GM10248 (cell line): ENCODE data around the gene CCP110.

Experiments
- CTCF ChIA-PET: fragments of 300-600 bp; sonication (Branson Sonifier 250); formaldehyde crosslinking; extraction: SDS; loops from one replicate; lab custom pipeline; 2021; ENCODE audit warnings: antibody characterized with exemption; lab: Yijun Ruan, JAX
- POLR2A ChIA-PET: fragments of 350-650 bp; sonication (Branson Sonifier 250); formaldehyde crosslinking; extraction: SDS; loops from one replicate; lab custom pipeline; 2020; ENCODE audit warnings: antibody characterized with exemption; lab: Yijun Ruan, JAX
- DNase-seq: peaks from one replicate; pipeline ENCODE4 v3.0.0; 2012; ENCODE audit errors: extremely low spot score
- TF ChIP-seq, protein P1 (sequence below): IDR thresholded peaks from 2 replicates; pipeline ENCODE4 v1.5.1; 2012; ENCODE audit warnings: mild to moderate bottlenecking, low read depth; ENCODE audit errors: extremely low read depth, missing control alignments, control extremely low read depth

CCP110 gene, protein sequence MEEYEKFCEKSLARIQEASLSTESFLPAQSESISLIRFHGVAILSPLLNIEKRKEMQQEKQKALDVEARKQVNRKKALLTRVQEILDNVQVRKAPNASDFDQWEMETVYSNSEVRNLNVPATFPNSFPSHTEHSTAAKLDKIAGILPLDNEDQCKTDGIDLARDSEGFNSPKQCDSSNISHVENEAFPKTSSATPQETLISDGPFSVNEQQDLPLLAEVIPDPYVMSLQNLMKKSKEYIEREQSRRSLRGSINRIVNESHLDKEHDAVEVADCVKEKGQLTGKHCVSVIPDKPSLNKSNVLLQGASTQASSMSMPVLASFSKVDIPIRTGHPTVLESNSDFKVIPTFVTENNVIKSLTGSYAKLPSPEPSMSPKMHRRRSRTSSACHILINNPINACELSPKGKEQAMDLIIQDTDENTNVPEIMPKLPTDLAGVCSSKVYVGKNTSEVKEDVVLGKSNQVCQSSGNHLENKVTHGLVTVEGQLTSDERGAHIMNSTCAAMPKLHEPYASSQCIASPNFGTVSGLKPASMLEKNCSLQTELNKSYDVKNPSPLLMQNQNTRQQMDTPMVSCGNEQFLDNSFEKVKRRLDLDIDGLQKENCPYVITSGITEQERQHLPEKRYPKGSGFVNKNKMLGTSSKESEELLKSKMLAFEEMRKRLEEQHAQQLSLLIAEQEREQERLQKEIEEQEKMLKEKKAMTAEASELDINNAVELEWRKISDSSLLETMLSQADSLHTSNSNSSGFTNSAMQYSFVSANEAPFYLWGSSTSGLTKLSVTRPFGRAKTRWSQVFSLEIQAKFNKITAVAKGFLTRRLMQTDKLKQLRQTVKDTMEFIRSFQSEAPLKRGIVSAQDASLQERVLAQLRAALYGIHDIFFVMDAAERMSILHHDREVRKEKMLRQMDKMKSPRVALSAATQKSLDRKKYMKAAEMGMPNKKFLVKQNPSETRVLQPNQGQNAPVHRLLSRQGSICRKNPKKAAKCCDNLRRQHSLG

DNA sequence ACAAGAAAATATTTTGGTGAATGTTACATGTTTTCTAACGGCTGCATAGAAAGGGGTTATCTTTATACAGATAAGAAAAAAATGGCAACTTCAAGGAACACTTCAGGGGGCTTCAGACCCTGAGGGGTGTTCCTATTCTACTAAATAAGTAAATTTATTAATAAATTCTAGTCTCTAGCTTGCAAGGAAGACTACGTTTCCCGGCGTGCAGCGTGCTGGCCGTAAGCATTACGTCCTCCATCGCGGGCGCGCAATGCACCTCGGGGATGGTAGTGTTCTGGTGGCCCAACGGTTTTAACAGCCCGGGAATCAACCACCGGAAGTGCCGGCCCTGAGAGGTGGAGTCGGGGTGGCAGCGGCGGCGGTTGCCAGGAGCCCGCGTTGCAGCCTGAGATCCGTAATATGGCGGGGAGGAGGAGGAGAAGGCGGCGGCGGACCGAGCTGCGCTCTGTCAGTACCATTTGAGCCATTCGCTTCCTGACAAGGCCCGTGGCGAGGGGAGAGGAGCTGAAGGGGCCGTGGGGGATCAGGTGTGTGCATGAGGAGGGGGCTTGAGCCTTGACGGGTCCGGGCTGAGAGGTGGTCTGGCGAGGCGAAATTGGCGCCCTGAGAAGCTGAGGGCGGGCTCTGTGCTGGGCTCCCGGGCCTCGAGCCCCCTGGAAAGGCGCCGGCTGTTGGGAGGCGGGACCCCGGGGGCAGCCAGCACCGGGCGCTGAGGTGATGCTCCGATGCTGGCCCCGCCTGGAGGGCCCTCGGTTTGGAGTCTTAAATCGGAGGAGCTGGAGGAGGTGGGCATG lies at the start of gene CCP110:
CCP110 (plus strand) TSS at position 384 of the 797 bp plus-strand sequence. CDS start 3,940 bp downstream, outside the sequence.
- CTCF ChIA-PET, result interaction anchor here (1.0 to 2.6 kb wide), 5 partner anchors 14 to 438 kb away, joined by 3 to 12 read pairs (median 3); partner anchors contain the start of gene VPS35L

DNA sequence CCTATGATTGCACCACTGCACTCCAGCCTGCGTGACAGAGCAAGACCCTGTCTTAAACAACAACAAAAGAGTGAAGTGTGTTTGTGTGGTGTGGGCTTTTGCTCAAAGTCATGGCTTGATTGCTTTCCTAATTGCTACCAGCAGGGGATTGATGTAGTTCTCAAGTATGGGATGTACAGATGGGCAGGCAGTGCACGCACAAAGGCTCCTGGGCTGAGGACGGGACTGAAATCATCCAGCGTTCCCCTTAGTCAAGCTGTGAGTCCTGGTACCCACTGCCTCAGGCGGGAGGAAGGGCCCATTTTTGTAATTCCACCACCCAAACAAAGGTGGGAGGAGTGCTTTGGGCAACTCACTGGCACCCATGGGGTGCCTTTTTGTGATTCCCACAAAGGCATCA lies 49.1 kb upstream of the CCP110 start:
- POLR2A ChIA-PET, result no interaction called here
- CTCF ChIA-PET, result no interaction called here
- DNase-seq, result no peak

More for the DNA sequence above, at the start of gene CCP110:
- TF ChIP-seq, protein P1, sequence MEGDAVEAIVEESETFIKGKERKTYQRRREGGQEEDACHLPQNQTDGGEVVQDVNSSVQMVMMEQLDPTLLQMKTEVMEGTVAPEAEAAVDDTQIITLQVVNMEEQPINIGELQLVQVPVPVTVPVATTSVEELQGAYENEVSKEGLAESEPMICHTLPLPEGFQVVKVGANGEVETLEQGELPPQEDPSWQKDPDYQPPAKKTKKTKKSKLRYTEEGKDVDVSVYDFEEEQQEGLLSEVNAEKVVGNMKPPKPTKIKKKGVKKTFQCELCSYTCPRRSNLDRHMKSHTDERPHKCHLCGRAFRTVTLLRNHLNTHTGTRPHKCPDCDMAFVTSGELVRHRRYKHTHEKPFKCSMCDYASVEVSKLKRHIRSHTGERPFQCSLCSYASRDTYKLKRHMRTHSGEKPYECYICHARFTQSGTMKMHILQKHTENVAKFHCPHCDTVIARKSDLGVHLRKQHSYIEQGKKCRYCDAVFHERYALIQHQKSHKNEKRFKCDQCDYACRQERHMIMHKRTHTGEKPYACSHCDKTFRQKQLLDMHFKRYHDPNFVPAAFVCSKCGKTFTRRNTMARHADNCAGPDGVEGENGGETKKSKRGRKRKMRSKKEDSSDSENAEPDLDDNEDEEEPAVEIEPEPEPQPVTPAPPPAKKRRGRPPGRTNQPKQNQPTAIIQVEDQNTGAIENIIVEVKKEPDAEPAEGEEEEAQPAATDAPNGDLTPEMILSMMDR, result no peak
- POLR2A ChIA-PET, result no interaction called here
- peak; percentile 93 for DNase-seq

DNA sequence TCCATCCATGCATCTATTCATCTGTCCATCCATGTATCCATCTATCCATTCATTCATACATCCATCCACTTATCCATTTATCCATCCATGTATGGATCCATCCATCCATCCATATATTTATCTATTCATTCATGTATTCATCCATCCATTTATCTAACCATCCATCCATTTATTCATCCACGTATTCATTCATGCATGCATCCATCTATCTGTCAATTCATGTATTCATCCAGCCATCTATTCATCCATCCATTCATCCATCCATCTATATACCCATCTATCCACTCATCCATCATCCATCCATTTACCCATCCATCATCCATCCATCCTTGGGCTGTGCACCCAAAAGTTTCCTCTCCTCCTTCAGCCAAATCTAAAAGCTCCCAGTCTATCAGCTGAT lies 45.2 kb upstream of the CCP110 start:
- ChIA-PET POLR2A (no interaction called here), CTCF (interaction anchor here (1.2 to 2.9 kb wide), 2 partner anchors 24 to 89 kb away, joined by 3 to 11 read pairs; no protein-coding TSS in a partner anchor)
- no peak for DNase-seq
- TF ChIP-seq, protein P1, result no peak

More for the DNA sequence above, 49.1 kb upstream of the CCP110 start:
- TF ChIP-seq, protein P1, result no peak

DNA sequence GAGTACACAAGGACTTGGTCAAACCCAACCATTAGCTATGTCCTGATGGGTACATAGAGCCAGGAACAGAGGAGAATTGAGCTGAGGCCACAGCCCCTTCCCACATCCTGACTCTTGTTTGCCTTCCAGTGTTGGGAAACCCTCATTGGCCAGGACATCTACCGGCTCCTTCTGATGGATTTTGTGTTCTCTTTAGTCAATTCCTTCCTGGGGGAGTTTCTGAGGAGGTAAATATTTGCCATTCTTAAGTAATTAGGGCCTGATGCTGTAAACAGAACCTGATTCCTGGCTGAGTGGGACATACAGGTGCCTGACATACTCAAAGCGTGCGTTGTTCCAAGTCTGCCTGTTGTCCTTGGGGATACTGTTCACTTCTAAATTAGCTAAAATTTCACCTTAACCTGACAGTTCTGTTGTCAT lies 44.4 kb upstream of the CCP110 start:
- POLR2A ChIA-PET, result no interaction called here
- DNase-seq, result no peak
- TF ChIP-seq, protein P1, result no peak
- CTCF ChIA-PET, result interaction anchor here (1.2 to 2.9 kb wide), 2 partner anchors 24 to 90 kb away, joined by 3 to 11 read pairs; no protein-coding TSS in a partner anchor

DNA sequence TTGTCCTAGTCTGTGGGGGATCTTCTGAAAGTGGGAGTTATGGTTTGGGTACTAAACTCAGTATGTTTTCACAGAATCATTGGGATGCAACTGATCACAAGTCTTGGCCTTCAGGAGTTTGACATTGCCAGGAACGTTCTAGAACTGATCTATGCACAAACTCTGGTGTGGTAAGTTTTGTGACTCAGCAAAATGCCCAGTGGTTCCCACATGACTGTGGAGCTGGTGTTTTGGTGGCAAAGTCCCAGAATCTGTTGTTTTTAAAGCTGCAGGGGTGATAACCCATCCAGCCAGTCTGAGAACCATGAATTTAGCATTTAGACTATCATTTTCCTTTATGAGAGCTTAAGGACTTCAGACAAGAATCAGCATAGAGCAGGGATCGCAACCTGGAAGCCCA lies 42.4 kb upstream of the CCP110 start:
- CTCF ChIA-PET, result interaction anchor here (0.7 kb wide), 1 partner anchor 9 kb away, joined by 3 read pairs; no protein-coding TSS in a partner anchor

More for the DNA sequence above, 42.4 kb upstream of the CCP110 start:
- POLR2A ChIA-PET, result no interaction called here
- TF ChIP-seq, protein P1, result no peak
- DNase-seq, result no peak
